ENCODE results near the gene UBA6.

DNA sequence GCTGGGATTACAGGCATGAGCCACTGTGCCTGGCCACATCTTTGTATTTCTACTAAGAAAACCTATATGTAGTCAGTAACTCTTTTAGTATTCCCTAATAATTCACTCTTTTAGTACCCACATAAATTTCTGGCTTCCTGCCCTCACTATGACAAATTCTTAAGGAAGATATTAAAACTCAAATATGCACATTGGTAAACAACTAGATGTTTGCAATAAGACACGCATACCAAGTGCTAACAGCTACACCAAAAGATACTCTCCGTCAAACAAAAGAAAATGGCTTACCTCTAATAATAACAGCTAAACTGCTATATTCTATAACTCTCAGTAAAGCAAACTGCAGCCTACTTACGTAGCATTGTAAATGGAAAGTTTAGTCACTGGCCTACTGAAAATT is 6.3 kb downstream of the UBA6 start:
- TF ChIP-seq CTCF (IDR thresholded peaks at IDR 0.05) (no peak), POLR2A (IDR thresholded peaks at IDR 0.05; ENCODE audit: low read length) (no peak), KDM1A (IDR thresholded peaks at IDR 0.05; ENCODE audit: low read depth) (no peak), MAX (IDR thresholded peaks at IDR 0.05) (no peak), JUNB (IDR thresholded peaks at IDR 0.05) (no peak), MAFK (IDR thresholded peaks at IDR 0.05; ENCODE audit: partially characterized antibody) (no peak), ESRRA (IDR thresholded peaks at IDR 0.05; ENCODE audit: borderline replicate concordance, low read length) (no peak), SREBF2 (IDR thresholded peaks at IDR 0.05) (no peak)
- TF ChIP-seq, protein P1, sequence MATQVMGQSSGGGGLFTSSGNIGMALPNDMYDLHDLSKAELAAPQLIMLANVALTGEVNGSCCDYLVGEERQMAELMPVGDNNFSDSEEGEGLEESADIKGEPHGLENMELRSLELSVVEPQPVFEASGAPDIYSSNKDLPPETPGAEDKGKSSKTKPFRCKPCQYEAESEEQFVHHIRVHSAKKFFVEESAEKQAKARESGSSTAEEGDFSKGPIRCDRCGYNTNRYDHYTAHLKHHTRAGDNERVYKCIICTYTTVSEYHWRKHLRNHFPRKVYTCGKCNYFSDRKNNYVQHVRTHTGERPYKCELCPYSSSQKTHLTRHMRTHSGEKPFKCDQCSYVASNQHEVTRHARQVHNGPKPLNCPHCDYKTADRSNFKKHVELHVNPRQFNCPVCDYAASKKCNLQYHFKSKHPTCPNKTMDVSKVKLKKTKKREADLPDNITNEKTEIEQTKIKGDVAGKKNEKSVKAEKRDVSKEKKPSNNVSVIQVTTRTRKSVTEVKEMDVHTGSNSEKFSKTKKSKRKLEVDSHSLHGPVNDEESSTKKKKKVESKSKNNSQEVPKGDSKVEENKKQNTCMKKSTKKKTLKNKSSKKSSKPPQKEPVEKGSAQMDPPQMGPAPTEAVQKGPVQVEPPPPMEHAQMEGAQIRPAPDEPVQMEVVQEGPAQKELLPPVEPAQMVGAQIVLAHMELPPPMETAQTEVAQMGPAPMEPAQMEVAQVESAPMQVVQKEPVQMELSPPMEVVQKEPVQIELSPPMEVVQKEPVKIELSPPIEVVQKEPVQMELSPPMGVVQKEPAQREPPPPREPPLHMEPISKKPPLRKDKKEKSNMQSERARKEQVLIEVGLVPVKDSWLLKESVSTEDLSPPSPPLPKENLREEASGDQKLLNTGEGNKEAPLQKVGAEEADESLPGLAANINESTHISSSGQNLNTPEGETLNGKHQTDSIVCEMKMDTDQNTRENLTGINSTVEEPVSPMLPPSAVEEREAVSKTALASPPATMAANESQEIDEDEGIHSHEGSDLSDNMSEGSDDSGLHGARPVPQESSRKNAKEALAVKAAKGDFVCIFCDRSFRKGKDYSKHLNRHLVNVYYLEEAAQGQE (IDR thresholded peaks at IDR 0.05) = no peak
